Right cardiac atrium (tissue), 5 donors: ENCODE data around the gene PMFBP1. TPM values are rescaled to one million over a fixed set of nuclear protein-coding genes. Genes with fewer than 3 reads are reported as not detected.

Source experiments
- ATAC-seq, 2 donors: fragments of 200-7000 bp; cut with Tn5 transposase; one replicate each; pipeline versions ENCODE4 v1.8.0 to v1.9.1; 2020; ENCODE audit warnings: moderate library complexity in 2 of 2, mild to moderate bottlenecking in 1 of 2
- DNase-seq, 3 donors: peaks; one replicate each; pipeline ENCODE4 v3.0.0-alpha.2; 2020
- H3K27ac ChIP-seq: one replicate; pipeline ENCODE4 v1.5.1; 2013; ENCODE audit warnings: mild to moderate bottlenecking, low read length, control low read depth, moderate library complexity
- H3K27me3 ChIP-seq: one replicate; pipeline ENCODE4 v1.6.1; 2013; ENCODE audit not compliant: control insufficient read depth, insufficient read depth
- H3K4me1 ChIP-seq: one replicate; pipeline ENCODE4 v1.6.1; 2013; ENCODE audit warnings: low read length; ENCODE audit not compliant: control insufficient read depth, insufficient read depth
- H3K4me3 ChIP-seq: one replicate; pipeline ENCODE4 v1.5.1; 2013; ENCODE audit warnings: low read length, control low read depth
- H3K9me3 ChIP-seq: one replicate; pipeline ENCODE4 v1.6.1; 2013; ENCODE audit warnings: low read length; ENCODE audit not compliant: control insufficient read depth
- WGBS: extraction: QIAGEN DNeasy Blood & Tissue Kit; methylation state at CpG from one replicate; pipeline ENCODE4 v1.1.7; 2013; 5-methylcytosine and 5-hydroxymethylcytosine counted together
- intact Hi-C, 4 donors: fragments of 100-400 bp; cut with DNase I; formaldehyde crosslinking; loops; one replicate each; pipeline versions ENCODE4 v1.11.0 to v1.14.0; 2022 to 2023
- polyA plus RNA-seq: library from polyadenylated mRNA; stranded (reverse); fragments of 200-250 nt; gene quantifications from one replicate; pipeline ENCODE4 v1.2.3, GENCODE V29; 2013
- total RNA-seq, 4 donors: library from RNA; stranded (reverse); fragmentation: NEBNext Ultra II Directional; extraction: Animal tissue kit (Norgen Biotek cat#: 25700); gene quantifications; one replicate each; pipeline ENCODE4 v1.2.1, GENCODE V29; 2021
- donor health status: healthy with polysubstance abuse.
- donor health status: DM: no; HTN: yes; CAD: no.
- donor health status: DM: no; HTN: no; CAD: no.
- donor health status: DM: no; HTN: yes; CAD: no; lungs with severe emphysema.
- donor health status: DM: yes; HTN: yes; CAD: no.

Gene PMFBP1
- total and polyA plus RNA-seq, 5 donors = 0.38 to 0.51 (median 0.43) TPM; not detected in 1

GRCh38 chr16:72162105-72162692 lies 9.8 kb downstream of the PMFBP1 start:
- H3K4me3 ChIP-seq = no peak overlapping the region
- no peaks in the 10 kb centered on the region for H3K4me1 ChIP-seq
- no peak for ATAC-seq
- H3K9me3 ChIP-seq = no peaks in the 10 kb centered on the region
- H3K27ac ChIP-seq = no peak overlapping the region
- WGBS = 71% methylated on average over 6 of the region's 6 CpGs
- no peak for DNase-seq
- H3K27me3 ChIP-seq = no peaks in the 10 kb centered on the region
- intact Hi-C loops = no loop called here

- Histone ChIP-seq H3K27me3 (no peaks in the 10 kb centered on the region), H3K9me3 (no peaks in the 10 kb centered on the region), H3K4me1 (no peaks in the 10 kb centered on the region), H3K27ac (no peak overlapping the region), H3K4me3 (no peak overlapping the region)
- WGBS = 72% methylated on average over 2 of the region's 2 CpGs
- intact Hi-C loops = no loop called here
- ATAC-seq = no peak
- no peak for DNase-seq
Observed at GRCh38 chr16:72159801-72160200, 12.2 kb downstream of the PMFBP1 start.

- no peak for DNase-seq
- 37% methylated on average over 2 of the region's 2 CpGs for WGBS
- H3K27me3 ChIP-seq = no peaks in the 10 kb centered on the region
- intact Hi-C loops = no loop called here
- H3K4me1 ChIP-seq = no peaks in the 10 kb centered on the region
- H3K27ac ChIP-seq = no peak overlapping the region
- no peak for ATAC-seq
- no peaks in the 10 kb centered on the region for H3K9me3 ChIP-seq
- H3K4me3 ChIP-seq = no peak overlapping the region
Observed at GRCh38 chr16:72159386-72159785, 12.6 kb downstream of the PMFBP1 start.

GRCh38 chr16:72149676-72150464 lies 22.1 kb downstream of the PMFBP1 start:
- H3K27me3 ChIP-seq = no peaks in the 10 kb centered on the region
- no peaks in the 10 kb centered on the region for H3K9me3 ChIP-seq
- H3K4me1 ChIP-seq = no peaks in the 10 kb centered on the region
- H3K27ac ChIP-seq = no peak overlapping the region
- no peak for DNase-seq
- no peak overlapping the region for H3K4me3 ChIP-seq
- intact Hi-C loops = no loop called here
- ATAC-seq = no peak
- 75% methylated on average over 8 of the region's 8 CpGs for WGBS

GRCh38 chr16:72142476-72142875 lies 29.5 kb downstream of the PMFBP1 start:
- H3K27me3 ChIP-seq = no peaks in the 10 kb centered on the region
- H3K9me3 ChIP-seq = no peaks in the 10 kb centered on the region
- no peaks in the 10 kb centered on the region for H3K4me1 ChIP-seq
- no peak overlapping the region for H3K27ac ChIP-seq
- intact Hi-C loops = no loop called here
- no peak for DNase-seq
- no peak overlapping the region for H3K4me3 ChIP-seq
- ATAC-seq = no peak
- 57% methylated on average over 1 of the region's 1 CpG for WGBS

GRCh38 chr16:72139908-72140307 lies 32.0 kb downstream of the PMFBP1 start:
- intact Hi-C loops = no loop called here

GRCh38 chr16:72138064-72138572 lies 33.8 kb downstream of the PMFBP1 start:
- WGBS = 82% methylated on average over 4 of the region's 4 CpGs
- Histone ChIP-seq H3K27ac (no peak overlapping the region), H3K9me3 (no peaks in the 10 kb centered on the region), H3K4me3 (no peak overlapping the region), H3K4me1 (no peaks in the 10 kb centered on the region), H3K27me3 (no peaks in the 10 kb centered on the region)
- intact Hi-C loops = no loop called here
- DNase-seq (no peak), ATAC-seq (no peak)

More at GRCh38 chr16:72139908-72140307, 32.0 kb downstream of the PMFBP1 start:
- Histone ChIP-seq H3K27me3 (no peaks in the 10 kb centered on the region), H3K27ac (no peak overlapping the region), H3K4me3 (no peak overlapping the region), H3K9me3 (no peaks in the 10 kb centered on the region), H3K4me1 (no peaks in the 10 kb centered on the region)
- ATAC-seq (no peak), DNase-seq (no peak)
- WGBS = 96% methylated on average over 2 of the region's 2 CpGs

GRCh38 chr16:72137380-72138063 lies 34.4 kb downstream of the PMFBP1 start:
- Histone ChIP-seq H3K9me3 (no peaks in the 10 kb centered on the region), H3K27ac (no peak overlapping the region), H3K4me3 (no peak overlapping the region), H3K4me1 (no peaks in the 10 kb centered on the region), H3K27me3 (no peaks in the 10 kb centered on the region)
- intact Hi-C loops = no loop called here
- WGBS = 75% methylated on average over 15 of the region's 15 CpGs
- ATAC-seq = no peak
- no peak for DNase-seq

- Histone ChIP-seq H3K27ac (no peak overlapping the region), H3K4me3 (no peak overlapping the region), H3K4me1 (no peaks in the 10 kb centered on the region), H3K9me3 (no peaks in the 10 kb centered on the region), H3K27me3 (no peaks in the 10 kb centered on the region)
- DNase-seq (no peak), ATAC-seq (no peak)
- 88% methylated on average over 2 of the region's 2 CpGs for WGBS
- intact Hi-C loops = no loop called here
Observed at GRCh38 chr16:72134507-72134906, 37.4 kb downstream of the PMFBP1 start.

- ATAC-seq (no peak), DNase-seq (no peak)
- 81% methylated on average over 3 of the region's 3 CpGs for WGBS
- intact Hi-C loops = no loop called here
- Histone ChIP-seq H3K9me3 (no peaks in the 10 kb centered on the region), H3K4me1 (no peaks in the 10 kb centered on the region), H3K4me3 (no peak overlapping the region), H3K27me3 (no peaks in the 10 kb centered on the region), H3K27ac (no peak overlapping the region)
Observed at GRCh38 chr16:72132726-72133125, 39.2 kb downstream of the PMFBP1 start.

- WGBS = 66% methylated on average over 6 of the region's 6 CpGs
- no peak overlapping the region for H3K27ac ChIP-seq
- no peak overlapping the region for H3K4me3 ChIP-seq
Observed at GRCh38 chr16:72131036-72131435, 40.9 kb downstream of the PMFBP1 start.

More at GRCh38 chr16:72131036-72131435, 40.9 kb downstream of the PMFBP1 start:
- Histone ChIP-seq H3K4me1 (no peaks in the 10 kb centered on the region), H3K27me3 (no peaks in the 10 kb centered on the region), H3K9me3 (no peaks in the 10 kb centered on the region)
- intact Hi-C loops = no loop called here
- ATAC-seq (no peak), DNase-seq (no peak)
